Measurements from ENCODE around the gene MTMR11. TPM values are rescaled to one million over a fixed set of nuclear protein-coding genes. Genes with fewer than 3 reads are reported as not detected.

The MTMR11 gene
- total RNA-seq, 1 experiment from 2014 or later = 7.1 TPM

- TF ChIP-seq, protein P1, sequence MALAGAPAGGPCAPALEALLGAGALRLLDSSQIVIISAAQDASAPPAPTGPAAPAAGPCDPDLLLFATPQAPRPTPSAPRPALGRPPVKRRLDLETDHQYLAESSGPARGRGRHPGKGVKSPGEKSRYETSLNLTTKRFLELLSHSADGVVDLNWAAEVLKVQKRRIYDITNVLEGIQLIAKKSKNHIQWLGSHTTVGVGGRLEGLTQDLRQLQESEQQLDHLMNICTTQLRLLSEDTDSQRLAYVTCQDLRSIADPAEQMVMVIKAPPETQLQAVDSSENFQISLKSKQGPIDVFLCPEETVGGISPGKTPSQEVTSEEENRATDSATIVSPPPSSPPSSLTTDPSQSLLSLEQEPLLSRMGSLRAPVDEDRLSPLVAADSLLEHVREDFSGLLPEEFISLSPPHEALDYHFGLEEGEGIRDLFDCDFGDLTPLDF (CRISPR knock-in tag; IDR thresholded peaks at IDR 0.05) = no peak
- no peak for TF ChIP-seq MYBL2 (CRISPR knock-in tag; IDR thresholded peaks at IDR 0.05)
- TF ChIP-seq KAT7 (CRISPR knock-in tag; IDR thresholded peaks at IDR 0.05; ENCODE audit: borderline replicate concordance) = no peak
- no peak for TF ChIP-seq ZNF317 (CRISPR knock-in tag; IDR thresholded peaks at IDR 0.05; ENCODE audit: borderline replicate concordance, low read depth)
Observed at GRCh38 chr1:149942885-149943284, 6.2 kb upstream of the MTMR11 start (continued).

GRCh38 chr1:149942207-149942606 is 5.5 kb upstream of the MTMR11 start:
- H3K4me1 Mint-ChIP-seq = peaks cover 48% of the 10 kb centered on the region
- peak overlapping the region; percentile 49 for H3K27ac Mint-ChIP-seq
- ChIA-PET POLR2A (interaction anchor here (0.5 to 1.8 kb wide), 2 partner anchors 52 to 55 kb away, joined by 3 to 15 read pairs; a partner anchor contains a TSS), CTCF (interaction anchor here (0.6 to 1.8 kb wide), 19 partner anchors 8 to 1158 kb away, joined by 3 to 13 read pairs (median 3); partner anchors contain the start of gene VPS45)
- H3K9me3 Mint-ChIP-seq = no peaks in the 10 kb centered on the region
- H3K27me3 Mint-ChIP-seq (ENCODE audit: low read depth) = no peaks in the 10 kb centered on the region; the same call in 1 of the 2 replicates
- H3K36me3 Mint-ChIP-seq = peaks cover 20% of the 10 kb centered on the region
- no peak overlapping the region for H3K4me3 Mint-ChIP-seq
- ATAC-seq (peak; percentile 77), DNase-seq (ENCODE audit: low spot score) (peak; percentile 53)
- TF ChIP-seq FOXP4 (CRISPR knock-in tag; IDR thresholded peaks at IDR 0.05) = no peak
- TF ChIP-seq, protein P2, sequence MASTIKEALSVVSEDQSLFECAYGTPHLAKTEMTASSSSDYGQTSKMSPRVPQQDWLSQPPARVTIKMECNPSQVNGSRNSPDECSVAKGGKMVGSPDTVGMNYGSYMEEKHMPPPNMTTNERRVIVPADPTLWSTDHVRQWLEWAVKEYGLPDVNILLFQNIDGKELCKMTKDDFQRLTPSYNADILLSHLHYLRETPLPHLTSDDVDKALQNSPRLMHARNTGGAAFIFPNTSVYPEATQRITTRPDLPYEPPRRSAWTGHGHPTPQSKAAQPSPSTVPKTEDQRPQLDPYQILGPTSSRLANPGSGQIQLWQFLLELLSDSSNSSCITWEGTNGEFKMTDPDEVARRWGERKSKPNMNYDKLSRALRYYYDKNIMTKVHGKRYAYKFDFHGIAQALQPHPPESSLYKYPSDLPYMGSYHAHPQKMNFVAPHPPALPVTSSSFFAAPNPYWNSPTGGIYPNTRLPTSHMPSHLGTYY (CRISPR knock-in tag; IDR thresholded peaks at IDR 0.05) = no peak
- TF ChIP-seq, protein P3, sequence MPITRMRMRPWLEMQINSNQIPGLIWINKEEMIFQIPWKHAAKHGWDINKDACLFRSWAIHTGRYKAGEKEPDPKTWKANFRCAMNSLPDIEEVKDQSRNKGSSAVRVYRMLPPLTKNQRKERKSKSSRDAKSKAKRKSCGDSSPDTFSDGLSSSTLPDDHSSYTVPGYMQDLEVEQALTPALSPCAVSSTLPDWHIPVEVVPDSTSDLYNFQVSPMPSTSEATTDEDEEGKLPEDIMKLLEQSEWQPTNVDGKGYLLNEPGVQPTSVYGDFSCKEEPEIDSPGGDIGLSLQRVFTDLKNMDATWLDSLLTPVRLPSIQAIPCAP (CRISPR knock-in tag; IDR thresholded peaks at IDR 0.05) = no peak
- no peak for TF ChIP-seq CREB1 (CRISPR knock-in tag; IDR thresholded peaks at IDR 0.05)
- TF ChIP-seq, protein P4, sequence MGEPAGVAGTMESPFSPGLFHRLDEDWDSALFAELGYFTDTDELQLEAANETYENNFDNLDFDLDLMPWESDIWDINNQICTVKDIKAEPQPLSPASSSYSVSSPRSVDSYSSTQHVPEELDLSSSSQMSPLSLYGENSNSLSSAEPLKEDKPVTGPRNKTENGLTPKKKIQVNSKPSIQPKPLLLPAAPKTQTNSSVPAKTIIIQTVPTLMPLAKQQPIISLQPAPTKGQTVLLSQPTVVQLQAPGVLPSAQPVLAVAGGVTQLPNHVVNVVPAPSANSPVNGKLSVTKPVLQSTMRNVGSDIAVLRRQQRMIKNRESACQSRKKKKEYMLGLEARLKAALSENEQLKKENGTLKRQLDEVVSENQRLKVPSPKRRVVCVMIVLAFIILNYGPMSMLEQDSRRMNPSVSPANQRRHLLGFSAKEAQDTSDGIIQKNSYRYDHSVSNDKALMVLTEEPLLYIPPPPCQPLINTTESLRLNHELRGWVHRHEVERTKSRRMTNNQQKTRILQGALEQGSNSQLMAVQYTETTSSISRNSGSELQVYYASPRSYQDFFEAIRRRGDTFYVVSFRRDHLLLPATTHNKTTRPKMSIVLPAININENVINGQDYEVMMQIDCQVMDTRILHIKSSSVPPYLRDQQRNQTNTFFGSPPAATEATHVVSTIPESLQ (CRISPR knock-in tag; IDR thresholded peaks at IDR 0.05) = no peak
- TF ChIP-seq ZNF423 (CRISPR knock-in tag; IDR thresholded peaks at IDR 0.05) = no peak
- TF ChIP-seq KAT7 (CRISPR knock-in tag; IDR thresholded peaks at IDR 0.05; ENCODE audit: borderline replicate concordance) = no peak
- TF ChIP-seq CREM (CRISPR knock-in tag; IDR thresholded peaks at IDR 0.05) = no peak
- no peak for TF ChIP-seq CTCF (IDR thresholded peaks at IDR 0.05)
- TF ChIP-seq OVOL2 (CRISPR knock-in tag; IDR thresholded peaks at IDR 0.05; ENCODE audit: borderline replicate concordance) = no peak
- TF ChIP-seq RELA (CRISPR knock-in tag; IDR thresholded peaks at IDR 0.05; ENCODE audit: borderline replicate concordance) = no peak
- no peak for TF ChIP-seq ELF4 (CRISPR knock-in tag; IDR thresholded peaks at IDR 0.05; ENCODE audit: low read depth)
- TF ChIP-seq ZNF532 (CRISPR knock-in tag; IDR thresholded peaks at IDR 0.05; ENCODE audit: borderline replicate concordance) = no peak
- TF ChIP-seq, protein P5, sequence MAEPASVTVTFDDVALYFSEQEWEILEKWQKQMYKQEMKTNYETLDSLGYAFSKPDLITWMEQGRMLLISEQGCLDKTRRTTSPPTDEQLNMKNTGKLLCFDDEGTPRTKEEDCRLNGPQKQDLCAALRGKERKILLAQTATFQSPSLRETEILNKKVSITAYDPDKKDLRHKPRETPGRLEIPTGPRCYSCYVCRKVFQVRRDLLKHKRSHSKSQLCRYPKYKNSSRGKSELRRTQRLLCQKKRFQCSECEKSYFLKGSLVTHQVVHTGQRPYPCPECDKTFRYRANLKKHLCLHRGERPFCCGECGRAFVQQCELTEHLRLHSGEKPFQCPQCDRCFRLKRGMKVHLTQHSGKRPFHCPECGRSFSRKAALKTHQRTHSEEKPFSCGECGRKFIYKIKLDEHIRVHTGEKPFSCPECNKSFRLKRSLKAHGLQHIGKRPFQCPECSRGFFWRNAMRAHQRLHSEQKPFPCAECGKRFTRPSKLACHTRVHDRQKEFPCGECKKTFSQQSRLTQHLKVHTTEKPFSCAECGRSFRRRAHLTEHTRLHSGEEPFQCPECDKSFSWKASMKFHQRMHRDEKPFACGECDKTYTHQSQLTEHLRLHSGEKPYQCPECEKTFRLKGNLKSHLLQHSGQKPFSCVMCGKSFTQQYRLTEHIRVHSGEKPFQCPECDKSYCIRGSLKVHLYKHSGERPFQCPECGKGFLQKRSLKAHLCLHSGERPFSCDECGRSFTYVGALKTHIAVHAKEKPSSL (CRISPR knock-in tag; conservative IDR thresholded peaks at IDR 0.05) = no peak
- no peak for TF ChIP-seq MYBL2 (CRISPR knock-in tag; IDR thresholded peaks at IDR 0.05)
- no peak for TF ChIP-seq ATF3 (CRISPR knock-in tag; conservative IDR thresholded peaks at IDR 0.05)
- no peak for TF ChIP-seq ETV6 (CRISPR knock-in tag; IDR thresholded peaks at IDR 0.05)
